Activated naive CD4-positive, alpha-beta T cell treated with Interleukin-2 at 50 U/mL for 16 hours (primary cell): ENCODE results near the gene SOAT1.
"Not testable (repeated sequence)": the region's sequence is repeated elsewhere in the genome, so short reads cannot be mapped to it uniquely, and the experiment has no call there.

ENCODE experiments used
- DNase-seq: peaks from one replicate; pipeline ENCODE4 v3.0.0-alpha.2; 2020

SOAT1 gene

DNA sequence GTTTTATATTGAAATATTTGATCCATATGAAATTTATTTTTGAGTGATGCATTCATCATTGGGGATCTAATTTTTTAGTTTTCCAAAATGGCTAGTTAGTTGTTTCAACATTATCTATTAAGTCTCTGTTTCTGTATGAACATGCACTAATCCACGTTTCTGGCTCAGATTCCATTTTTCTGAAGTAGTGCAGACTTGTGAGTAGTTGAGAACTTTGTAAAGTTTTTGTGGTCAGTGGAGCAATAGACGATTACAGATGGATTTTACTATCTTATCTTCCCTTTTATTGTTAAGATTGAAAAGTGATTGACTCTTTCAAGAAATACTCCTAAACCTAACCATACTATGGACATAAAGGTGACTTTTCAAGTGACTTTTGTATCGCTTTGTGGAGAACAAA is 16.7 kb downstream of the SOAT1 start:
- DNase-seq, result no peak

DNA sequence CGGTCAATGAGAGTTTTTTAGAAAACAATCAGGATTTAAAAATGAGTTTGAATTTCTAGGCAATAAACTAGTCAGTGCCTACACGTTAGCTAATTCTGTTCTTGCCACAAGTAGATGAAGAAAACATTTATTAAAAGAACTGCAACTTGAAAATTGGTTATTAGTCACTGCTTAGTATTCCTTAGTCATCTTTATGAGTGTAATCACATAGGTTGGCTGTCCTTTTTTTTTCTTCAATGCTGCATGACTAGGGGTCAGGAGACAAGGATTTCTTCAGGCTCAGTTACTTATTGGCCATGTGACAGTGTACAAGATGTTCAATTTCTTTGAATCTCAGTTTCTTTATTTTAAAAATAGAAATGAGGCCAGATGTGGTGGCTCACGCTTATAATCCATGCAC is 17.1 kb downstream of the SOAT1 start:
- DNase-seq, result no peak

DNA sequence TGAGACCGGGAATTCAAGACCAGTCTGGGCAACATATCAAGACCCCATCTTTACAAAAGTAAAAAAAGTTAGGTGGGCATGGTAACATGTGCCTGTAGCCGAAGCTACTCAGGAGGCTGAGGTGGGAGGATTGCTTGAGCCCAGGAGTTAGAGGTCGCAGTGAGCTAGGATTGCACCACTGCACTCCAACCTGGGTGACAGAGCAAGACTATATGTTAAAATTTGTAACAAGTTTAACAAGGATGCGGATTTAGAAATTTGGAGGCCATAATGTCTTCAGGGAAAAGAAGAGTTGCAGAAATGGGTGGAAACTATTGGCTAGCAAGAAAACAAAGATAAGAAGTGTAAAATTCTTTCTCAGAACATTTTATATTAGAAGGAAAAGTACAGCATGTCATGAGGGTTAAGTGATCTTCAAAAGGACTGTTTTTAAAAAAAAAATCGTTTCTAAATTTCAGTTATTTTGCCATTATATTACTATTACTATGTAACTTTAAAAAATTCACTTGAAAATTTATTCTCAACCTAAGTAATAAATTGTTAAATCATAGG is 17.6 kb downstream of the SOAT1 start:
- no peak for DNase-seq

DNA sequence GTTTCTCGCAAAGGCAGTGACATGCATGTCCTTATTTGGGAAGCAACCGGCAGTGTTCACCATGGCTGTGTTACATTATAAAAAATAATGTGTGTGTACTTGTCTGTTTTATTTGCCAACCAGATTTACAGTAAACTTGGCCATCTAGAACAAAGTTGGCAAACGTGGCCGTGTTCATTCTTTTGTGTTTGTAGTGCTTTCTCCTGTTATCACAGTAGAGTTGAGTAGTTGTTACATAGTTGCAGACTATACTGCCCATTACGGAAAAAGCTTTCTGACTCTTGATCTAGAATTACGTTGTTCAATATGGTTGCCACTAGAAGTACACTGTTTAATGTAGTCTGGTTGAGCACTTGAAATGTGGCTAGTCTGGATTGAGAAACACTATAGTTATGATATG is 19.4 kb downstream of the SOAT1 start:
- DNase-seq, result no peak

DNA sequence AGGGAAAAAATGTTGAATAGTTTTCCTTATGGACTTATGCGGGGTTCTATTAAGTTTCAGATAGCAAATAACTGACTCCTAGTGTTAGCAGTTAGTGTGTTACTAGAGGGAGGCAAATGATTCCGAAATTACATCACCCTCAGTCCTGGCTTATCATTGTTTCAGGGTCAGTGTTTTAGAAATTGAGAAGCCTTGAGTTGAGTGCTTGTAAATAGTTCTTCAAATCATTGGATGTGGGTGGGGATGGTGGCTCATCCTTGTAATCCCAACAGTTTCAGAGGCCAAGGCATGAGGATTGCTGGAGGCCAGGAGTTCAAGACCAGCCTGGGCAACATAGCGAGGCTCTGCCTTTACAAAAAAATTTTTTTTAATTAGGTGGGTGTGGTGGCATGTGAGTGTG is 21.3 kb downstream of the SOAT1 start:
- DNase-seq, result no peak

DNA sequence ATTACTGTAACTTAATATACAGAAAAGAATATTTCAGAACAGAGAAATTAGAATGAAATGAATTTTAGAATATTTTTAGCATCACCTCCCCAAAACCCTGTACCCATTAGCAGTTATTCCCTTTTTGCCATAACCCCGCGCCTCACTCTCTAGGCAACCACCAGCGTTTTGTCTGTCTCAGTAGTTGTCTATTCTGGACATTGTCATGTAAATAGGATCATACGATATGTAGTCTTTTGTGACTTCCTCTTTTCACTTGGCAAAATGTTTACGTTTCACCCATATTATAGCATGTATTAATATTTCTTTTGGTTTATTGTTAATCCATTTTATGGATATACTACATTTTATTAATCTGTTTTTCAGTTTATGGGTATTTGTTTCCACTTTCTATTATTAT is 24.9 kb downstream of the SOAT1 start:
- DNase-seq, result no peak

DNA sequence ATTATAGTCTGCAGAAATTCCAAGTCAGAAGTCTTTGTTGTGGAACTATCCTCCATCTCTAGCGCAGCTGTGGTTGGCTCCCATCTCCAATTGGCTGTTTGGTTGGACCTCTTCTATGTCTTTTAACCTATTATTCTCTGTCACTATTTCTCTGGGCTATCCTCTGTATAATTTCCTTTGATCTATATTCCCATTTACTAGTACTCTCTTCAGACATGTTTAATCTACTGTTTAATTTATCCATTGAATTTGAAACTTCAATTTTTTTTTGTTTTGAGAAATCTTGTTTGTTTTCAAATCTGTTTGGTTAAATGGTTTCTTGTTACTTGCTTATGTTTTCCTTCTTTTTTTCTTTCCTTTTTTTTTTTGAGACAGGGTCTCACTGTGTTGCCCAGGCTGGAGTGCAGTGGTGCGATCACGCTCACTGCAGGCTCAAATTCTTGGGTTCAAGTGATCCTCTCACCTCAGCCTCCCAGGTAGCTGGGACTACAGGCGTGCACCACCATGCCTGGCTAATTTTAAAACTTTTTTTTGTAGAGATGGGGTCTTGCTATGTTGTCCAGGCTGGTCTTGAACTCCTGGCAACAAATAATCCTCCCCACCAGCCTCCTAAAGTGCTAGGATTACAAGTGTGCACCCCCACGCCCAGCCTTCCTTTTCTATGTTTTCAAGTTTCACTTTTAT is 28.1 kb downstream of the SOAT1 start:
- DNase-seq, result no peak

DNA sequence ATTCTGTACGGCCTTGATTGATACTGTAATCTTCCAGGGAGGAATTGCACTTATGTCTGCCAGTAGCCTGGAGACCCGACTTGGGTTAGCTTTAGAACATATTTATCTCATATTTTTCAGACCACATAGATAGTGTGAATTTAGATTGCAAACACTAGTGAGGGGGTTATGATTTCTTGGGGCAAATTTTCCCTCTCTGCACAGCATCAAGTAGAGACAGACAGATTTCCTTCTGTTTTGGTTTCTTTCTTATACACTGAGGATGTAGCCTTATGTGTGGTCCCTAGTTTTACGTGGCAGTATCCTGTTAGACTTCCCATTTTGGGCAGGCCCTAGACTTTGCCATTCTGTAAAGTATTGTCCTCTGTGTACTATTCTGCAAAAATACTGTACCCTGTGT is 29.0 kb downstream of the SOAT1 start:
- DNase-seq, result no peak

DNA sequence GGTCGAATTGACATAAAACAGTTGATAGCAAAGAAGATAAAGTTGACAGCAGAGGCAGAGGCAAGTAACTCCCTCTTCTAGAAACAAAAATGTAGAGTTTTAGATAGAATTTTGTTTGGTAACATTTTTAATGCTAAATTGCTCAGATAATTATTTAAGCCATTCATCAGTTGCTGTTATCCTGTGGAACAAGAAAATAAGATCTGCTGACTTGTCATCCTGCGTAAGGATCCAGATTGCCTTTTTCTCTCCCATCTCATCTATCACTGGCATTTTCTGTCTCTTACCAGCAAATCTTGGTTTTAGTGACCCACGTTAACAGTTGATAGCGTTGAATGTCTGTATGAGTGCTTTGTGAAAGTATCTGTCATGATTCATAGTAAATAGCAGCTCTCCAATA is 29.8 kb downstream of the SOAT1 start:
- no peak for DNase-seq

DNA sequence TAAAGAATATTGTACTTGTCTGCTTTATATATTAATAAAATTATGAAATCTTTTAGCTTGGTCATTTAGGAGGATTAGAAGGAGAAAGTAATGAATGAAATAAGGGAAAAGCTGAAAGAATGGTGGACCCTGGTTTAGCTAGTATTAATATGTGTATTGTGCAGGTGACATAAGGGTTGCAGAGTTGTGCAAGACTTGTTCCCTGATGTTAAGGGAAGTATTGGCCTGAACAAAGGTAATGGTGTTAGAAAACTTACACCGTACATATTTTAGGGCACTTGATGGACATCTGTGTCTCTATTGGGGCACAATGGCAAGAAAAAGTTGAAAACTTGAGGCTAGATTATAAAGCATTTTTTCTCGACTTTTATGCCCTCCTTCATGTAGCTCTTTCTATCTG is 32.2 kb downstream of the SOAT1 start:
- DNase-seq, result no peak

DNA sequence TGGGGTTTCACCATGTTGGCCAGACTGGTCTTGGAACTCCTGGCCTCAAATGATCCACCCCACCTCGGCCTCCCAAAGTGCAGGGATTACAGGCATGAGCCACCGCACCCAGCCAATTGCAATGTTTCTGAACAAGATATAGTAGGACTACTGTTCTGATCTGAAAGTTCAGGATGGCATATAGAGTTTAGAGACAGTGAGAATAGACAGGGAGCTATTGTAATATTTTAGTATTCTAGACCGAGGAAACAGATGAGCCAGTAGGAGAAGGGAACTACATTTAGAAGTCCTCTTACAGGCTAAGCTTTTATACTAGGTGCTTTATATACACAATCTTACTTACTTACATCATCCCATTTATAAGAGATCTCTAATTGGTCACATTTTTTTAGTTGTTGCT is 33.1 kb downstream of the SOAT1 start:
- no peak for DNase-seq

DNA sequence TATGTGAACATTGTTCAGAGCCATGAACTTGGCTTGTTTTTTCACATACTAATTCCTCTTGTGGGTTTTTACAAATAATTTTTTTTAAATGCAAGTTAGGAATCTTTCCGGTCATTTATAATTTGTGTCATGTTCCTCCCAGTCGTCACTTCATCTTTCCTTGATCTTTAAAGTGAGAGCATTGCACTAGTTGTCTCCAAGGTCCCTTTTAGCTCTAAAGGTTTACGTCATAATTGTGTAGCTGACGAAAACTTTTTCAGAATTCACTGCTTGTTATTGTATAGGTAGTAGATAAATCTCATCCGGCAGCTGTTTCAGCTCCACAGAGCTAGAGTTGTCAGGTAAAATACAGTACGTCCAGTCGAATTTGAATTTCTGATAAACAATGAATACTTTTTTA is 33.6 kb downstream of the SOAT1 start:
- no peak for DNase-seq

DNA sequence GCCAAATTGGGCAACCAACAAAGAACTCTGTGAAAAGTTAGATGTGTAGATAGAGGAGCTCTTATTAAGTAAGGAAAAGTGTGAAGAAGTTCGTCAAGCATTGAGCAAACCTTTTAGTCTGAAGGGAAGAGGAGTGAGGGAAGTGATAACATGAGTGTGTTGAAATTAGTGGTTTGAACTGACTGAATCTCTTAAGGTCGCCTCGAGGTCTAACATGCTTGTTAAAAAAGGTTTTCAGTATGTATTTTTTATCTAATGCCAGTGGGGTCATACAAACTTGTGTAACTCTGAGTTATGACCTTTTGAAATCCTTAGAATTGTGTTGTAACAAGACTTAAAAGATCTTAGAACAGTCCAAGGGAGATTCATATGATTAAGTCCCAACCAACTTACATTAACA is 34.1 kb downstream of the SOAT1 start:
- DNase-seq, result no peak

DNA sequence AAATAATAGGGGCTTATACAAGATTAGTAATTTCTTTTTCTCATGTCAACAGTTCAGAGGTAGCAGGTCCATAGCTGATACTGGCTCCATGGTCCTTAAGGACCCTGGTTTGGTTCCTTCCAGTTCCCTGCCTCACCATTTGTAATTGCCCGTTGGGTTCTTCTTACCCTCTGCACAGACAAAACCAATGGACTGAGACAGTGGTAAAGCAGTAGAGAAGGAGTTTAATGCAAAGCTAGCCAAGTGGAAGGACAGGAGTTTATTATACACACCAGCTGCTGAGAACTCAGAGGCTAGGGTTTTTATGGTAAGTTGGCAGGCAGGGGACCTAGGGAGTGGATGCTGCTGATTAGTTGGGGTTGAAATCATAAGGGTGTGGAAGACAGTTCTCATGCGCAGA is 36.3 kb downstream of the SOAT1 start:
- DNase-seq, result no peak

DNA sequence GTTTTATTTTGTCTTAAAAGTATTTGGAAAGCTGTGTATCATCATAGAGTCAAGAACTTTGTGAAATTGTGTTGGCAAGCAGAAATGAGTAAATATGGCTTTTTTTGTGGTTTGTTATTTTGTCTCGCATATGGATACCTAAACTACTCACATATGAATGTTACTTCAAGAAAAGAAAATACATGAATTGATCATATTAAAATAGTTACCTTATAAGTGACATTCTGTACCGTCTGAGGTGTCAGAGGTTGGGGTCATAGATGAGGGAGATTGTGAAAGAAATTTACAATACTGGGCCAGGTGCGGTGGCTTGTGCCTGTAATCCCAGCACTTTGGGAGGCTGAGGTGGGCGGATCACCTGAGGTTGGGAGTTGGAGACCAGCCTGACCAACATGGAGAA is 40.8 kb downstream of the SOAT1 start:
- no peak for DNase-seq

DNA sequence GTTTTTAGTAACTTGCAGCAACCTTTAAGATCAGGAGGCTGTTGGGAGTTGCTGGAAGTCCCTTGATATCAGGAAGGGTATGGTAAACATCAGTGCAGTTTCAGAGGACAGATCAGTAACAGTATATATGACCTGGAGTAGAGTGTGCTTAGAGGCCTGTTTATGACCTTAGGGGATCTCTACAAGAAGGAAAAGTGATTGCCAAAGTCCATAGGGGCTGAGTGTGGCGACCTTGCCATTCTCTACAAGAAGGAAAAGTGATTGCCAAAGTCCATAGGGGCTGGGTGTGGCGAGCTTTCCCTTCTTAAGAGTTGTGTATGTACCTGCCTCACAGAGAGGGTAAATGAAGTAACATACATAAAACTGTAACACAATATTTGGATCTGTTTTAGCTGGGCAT is 43.7 kb downstream of the SOAT1 start:
- DNase-seq, result no peak

DNA sequence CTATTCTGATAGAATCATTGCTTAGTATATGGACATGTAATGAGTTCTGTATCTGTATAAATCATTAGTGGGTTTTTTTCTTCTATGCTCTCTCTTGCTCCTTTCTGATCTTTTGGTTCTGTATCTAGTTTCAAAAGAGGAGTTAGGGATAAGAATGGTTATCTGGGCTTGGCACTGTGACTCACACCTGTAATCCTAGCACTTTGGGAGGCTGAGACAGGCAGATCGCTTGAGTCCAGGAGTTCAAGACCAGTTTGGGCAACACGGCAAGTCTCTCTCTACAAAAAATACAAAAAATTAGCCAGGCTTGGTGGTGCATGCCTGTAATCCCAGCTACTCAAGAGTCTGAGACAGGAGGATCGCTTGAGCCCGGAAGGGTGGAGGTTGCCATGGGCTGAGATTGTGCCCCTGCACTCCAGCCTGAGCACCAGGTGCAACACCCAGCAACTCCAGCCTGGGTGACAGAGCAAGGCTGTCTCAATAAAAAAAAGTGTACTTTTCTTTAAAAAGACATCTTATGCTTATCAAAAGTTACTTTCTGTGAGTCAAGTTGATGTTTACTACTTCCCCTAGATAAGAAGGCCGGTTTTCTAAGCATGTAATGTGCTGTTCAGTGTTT is 44.5 kb downstream of the SOAT1 start:
- no peak for DNase-seq

DNA sequence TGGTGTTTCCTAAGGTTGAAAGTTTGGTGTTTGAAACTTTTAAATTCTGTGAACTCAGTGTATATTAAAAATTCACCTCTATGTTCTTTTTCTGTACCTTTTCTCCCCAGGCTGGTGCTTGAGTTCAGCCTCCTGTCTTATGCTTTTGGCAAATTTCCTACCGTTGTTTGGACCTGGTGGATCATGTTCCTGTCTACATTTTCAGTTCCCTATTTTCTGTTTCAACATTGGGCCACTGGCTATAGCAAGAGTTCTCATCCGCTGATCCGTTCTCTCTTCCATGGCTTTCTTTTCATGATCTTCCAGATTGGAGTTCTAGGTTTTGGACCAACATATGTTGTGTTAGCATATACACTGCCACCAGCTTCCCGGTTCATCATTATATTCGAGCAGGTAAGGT is 47.3 kb downstream of the SOAT1 start:
- DNase-seq, result no peak

DNA sequence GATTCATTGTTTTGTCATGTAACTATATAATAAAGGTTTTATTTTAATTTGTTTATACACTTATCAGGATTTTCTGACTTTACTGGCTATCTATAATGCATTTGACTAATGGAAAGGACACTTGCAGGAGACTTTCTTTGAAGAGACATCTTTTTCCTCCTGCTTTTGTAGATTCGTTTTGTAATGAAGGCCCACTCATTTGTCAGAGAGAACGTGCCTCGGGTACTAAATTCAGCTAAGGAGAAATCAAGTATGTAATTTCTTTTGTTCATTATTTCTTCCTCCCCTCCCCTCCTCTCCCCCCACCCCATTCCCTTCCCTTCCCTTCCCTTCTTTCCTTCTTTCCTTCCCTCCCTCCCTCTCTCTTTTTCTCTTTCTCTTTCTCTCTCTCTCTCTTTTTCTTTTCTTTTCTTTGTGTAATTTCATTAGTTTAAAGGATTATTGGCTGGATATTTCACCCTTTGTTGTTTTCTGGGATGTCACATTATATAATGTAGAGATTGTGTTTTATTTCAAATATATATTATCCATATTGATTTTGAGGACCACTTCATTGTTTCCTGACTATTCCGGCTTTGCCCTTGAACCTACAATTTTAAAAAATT is 48.4 kb downstream of the SOAT1 start:
- DNase-seq, result no peak

DNA sequence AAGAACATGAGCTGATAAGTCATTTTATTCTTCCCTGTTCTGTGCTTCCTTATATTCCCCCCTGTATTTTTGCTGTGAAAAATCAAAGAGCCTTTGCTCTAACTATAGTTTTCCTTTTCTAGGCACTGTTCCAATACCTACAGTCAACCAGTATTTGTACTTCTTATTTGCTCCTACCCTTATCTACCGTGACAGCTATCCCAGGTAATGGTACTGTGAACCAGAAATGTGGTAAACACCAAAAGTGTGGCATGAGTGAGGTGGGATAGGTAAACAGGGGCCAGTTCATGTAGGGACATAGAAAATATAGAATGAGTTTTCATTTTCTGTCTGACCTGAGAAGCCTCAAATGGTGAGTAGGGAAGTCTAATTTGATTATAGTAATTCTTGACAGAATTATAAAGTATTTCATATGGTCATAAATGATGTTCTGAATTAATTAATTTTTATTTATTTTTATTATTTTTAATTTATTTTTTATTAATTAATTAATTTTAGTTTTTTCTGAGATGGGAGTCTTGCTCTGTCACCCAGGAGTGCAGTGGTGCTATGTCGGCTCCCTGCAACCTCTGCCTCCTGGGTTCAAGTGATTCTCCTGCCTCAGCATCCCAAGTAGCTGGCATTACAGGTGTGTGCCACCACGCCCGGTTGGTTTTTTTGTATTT is 49.3 kb downstream of the SOAT1 start:
- no peak for DNase-seq

DNA sequence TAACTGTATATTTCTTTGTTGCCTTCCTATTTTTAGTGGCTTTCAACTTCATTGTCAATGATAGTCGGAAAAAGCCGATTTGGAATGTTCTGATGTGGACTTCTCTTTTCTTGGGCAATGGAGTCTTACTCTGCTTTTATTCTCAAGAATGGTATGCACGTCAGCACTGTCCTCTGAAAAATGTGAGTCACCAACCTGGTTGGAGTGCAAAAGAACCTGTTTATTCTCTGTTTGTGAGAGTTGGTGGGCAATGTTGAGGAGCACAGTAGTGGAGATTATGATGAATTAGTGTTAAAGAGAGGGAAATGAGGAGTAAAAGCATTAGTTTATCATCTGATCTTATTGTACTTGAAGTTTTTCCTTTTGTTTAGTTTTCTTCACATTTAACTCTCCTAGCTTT is 57.7 kb downstream of the SOAT1 start:
- DNase-seq, result no peak

DNA sequence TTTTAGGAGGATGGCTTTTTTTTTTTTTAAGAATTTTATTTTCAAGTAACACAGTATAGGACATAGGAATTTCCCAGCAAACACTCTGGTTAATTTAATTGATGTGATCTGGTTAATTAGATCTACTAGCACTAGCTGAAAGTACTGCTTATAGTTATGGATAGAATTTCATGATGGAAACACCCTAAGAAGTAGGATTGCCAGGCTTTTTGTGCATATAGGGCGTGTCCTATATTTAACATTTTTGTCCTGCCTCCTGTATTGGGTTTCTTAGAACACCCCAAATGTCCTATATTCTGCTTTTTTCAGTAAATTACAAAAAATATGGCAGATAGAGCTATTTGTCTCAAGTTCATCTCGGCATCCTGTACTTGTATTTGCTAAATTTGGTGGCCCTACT is 58.6 kb downstream of the SOAT1 start:
- no peak for DNase-seq

DNA sequence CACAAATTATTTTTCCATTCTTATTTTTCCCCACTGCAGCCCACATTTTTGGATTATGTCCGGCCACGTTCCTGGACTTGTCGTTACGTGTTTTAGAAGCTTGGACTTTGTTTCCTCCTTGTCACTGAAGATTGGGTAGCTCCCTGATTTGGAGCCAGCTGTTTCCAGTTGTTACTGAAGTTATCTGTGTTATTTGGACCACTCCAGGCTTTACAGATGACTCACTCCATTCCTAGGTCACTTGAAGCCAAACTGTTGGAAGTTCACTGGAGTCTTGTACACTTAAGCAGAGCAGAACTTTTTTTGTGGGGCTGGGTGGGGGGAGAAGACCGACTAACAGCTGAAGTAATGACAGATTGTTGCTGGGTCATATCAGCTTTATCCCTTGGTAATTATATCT is 59.9 kb downstream of the SOAT1 start:
- no peak for DNase-seq

DNA sequence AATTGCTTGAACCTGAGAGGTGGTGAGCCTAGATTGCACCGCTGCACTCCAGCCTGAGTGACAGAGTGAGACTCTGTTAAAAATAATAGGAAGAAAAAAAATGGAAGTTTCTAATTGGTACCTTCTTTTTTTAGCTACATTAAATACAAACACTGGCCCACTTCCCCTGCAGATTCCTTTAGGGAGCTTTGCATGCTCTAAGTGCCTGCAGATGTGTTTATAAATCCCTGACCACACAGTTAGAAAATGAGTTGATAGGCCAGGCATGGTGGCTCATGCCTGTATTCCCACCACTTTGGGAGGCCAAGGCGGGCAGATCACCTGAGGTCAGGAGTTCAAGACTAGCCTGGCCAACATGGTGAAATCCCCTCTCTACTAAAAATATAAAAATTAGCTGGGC is 68.0 kb downstream of the SOAT1 start:
- DNase-seq, result not testable (repeated sequence)
